ENCODE measurements around the gene WDR86.

The WDR86 gene

GRCh38 chr7:151379534-151380198, 30.2 kb downstream of the WDR86 start:
- DNase-seq (ENCODE audit: low read depth, low spot score) = no peak

- no peak for DNase-seq (ENCODE audit: low read depth, low spot score)
These were observed 30.7 kb downstream of the WDR86 start for GRCh38 chr7:151379193-151379520.

DNA sequence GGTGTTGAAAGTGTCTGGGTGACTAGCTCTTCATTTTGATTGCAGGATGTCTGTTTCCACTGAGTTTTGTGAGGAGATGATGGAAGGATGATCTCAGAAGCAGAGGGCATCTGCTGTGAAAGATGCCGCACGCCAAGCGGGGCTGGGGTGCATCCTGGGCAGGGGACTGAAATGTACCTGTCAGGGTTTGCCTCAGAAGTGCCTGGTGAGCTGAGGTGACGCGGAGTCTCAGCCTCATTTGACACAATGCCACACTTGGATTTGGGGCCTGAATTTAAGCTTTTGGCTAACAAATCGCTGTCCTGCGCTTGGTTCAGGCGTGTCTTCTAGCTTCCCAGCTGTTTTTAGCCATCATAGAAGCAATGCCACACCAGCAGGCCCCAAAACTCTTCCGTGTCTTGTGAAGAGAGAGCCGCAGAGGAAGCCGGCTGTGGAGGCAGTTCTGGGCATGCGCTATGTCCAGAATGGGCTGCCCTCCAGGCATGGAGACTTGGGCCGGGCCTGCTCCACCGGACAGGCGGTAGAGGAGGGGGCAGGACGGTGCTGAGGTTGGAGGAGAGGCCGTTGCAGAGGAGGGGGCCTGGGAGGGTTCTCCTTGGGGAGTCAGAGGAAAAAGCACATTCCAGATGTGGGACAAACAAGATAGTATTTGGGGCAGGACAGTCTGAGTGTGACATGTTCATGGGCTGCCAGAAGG, 31.2 kb downstream of the WDR86 start:
- no peak for DNase-seq (ENCODE audit: low read depth, low spot score)

DNA sequence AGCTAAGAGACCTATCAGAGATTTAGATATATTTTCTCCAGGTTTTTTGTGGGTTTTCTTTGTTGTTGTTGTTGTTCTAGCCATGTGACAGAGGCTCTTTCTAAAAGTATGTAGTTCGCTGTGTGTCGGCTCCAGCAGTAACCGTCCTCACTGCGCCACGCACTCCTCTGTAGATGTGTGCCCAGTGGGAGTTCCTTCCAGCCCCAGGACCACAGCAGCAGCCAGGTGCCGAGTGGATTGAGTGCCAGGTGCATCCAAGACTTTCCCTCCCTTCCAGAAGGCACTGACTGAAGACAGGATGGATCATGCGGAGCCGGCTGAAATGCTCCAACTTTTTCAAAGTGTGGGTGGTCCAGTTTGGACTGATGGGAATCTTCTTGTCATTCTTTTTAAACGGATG, 31.8 kb downstream of the WDR86 start:
- DNase-seq (ENCODE audit: low read depth, low spot score) = no peak

DNA sequence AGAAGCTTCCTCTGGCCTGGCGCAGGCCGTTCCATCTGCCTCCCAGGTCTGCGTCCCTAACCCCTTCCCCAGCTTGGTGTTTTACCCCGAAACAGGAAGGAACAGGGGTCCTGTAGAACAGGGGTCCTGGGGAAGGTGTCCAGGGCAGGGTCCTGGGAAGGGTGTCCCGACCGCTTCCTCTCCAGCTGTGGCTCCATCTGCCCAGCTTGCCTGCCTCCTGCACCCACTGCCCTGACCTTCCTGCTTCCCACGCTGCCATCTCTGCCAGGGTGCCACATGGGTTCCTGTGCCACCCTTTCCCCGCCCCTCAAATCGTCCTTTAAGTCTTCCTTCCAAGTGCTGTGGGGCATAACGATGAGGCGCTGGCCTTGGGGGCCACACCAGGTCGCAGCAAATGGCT, 32.4 kb downstream of the WDR86 start:
- no peak for DNase-seq (ENCODE audit: low read depth, low spot score)

- DNase-seq (ENCODE audit: low read depth, low spot score) = no peak
These were observed 33.5 kb downstream of the WDR86 start for GRCh38 chr7:151376218-151376902.

DNA sequence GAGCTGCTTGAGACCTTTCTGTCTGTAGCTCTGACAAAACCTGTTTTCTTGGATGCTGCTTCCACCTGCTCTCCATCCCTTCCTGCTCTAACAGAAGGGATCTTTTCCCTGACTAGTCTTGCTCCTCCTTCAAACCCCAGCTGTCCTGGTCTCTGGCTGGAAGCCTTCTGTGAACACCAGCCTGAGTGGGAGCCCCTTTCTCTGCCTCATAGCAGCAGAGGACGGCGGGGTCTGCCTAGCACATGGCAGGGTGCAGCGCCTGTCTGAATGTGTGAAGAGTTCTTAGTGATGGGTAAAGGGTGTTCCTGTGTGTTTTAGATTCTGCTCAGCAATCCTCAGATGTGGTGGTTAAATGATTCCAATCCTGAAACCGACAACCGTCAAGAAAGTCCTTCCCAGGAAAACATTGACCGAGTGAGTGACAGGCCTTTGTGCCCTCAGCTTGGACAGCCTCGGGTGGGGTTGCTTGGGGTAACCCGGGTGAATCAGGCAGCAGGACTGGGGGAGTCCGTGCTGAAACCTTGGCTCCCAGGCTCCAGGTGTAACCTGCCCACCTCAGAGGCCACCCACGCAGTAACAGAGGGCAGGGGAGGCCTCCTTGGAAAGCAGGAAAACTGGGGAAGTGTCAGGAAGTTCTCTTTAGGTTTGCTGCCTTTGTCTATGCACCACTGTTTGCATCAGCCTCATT, 34.2 kb downstream of the WDR86 start:
- DNase-seq (ENCODE audit: low read depth, low spot score) = no peak

DNA sequence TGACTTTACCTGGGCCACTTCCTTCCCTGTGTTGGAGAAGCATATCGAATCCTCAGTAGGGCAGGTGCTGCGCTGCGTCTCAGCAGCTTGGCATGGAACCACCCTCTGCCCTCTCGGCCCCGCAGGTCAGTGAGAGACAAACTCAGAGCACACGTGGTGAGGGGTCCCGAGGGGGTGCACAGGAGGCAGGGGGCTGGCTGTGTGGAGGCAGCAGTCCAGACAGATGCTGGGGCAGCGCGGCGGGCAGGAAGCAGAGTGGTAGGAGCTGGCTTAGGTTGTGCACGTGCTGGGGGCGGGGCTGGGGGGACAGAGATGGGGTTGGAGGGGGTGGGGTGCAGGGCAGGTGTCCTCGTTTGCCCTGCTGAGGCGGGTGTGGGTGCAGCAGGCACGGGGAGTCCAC, 35.1 kb downstream of the WDR86 start:
- DNase-seq (ENCODE audit: low read depth, low spot score) = no peak

DNA sequence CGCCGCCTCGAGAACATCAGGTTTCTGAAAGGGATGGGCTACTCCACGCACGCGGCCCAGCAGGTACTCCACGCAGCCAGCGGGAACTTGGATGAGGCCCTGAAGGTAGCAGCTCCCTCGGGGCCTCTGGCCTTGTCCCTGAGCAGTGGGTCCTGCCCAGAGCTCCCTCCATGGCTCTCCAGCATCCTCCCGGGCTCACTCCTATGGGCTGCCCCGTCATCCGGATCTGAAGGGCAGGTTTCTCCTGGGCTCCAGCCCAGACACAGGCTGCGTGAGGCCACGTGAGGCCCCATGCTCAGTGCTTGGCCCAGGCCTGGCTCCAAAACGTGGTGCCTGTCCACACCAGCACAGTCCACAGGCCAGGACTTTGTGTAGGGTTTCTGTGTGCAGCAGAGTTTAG, 35.7 kb downstream of the WDR86 start:
- DNase-seq (ENCODE audit: low read depth, low spot score) = no peak

DNA sequence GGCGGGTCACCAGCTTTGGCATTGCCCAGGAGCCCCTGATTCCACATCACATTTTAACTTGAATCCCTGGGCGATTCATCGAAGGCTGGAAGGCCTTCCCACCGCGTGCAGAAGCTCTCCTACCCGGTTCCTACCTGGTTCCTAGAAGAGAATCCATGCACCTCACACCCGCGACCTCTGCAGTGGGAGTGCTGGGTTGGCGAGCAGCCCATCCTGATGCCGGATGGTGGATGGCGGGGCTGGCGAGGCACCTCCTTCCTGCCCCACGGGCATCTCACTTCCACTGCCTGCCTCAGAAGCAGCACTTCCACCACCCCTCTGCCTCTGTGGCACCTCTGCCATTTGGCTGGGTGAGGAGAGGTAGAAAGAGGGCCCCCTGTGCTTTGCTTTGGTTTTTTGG, 36.2 kb downstream of the WDR86 start:
- no peak for DNase-seq (ENCODE audit: low read depth, low spot score)

GRCh38 chr7:151372612-151373265, 37.1 kb downstream of the WDR86 start:
- no peak for DNase-seq (ENCODE audit: low read depth, low spot score)

- no peak for DNase-seq (ENCODE audit: low read depth, low spot score)
These were observed 38.6 kb downstream of the WDR86 start for GRCh38 chr7:151371266-151371665.

- peak; percentile 51 for DNase-seq (ENCODE audit: low read depth, low spot score)
These were observed 41.7 kb downstream of the WDR86 start for GRCh38 chr7:151368136-151368571.

DNA sequence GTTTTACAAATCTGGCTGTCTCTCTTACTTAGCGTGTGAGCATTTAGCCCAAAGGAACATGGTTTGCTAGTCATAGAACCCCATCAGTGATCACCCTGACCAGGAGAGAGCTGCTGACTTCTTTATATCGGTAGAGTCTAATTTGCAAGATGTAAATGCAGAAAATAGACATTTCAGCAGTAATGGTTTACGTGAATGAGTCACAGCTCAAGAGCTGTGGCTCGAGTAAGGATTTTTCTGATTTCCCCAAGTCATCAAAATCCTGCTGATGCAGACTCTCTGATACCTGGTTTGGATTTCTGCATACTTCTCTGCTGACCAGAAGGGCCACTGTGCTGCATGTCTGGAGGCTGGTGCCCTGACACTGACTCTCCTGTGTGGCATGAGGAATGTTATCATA, 42.6 kb downstream of the WDR86 start:
- DNase-seq (ENCODE audit: low read depth, low spot score) = no peak

DNA sequence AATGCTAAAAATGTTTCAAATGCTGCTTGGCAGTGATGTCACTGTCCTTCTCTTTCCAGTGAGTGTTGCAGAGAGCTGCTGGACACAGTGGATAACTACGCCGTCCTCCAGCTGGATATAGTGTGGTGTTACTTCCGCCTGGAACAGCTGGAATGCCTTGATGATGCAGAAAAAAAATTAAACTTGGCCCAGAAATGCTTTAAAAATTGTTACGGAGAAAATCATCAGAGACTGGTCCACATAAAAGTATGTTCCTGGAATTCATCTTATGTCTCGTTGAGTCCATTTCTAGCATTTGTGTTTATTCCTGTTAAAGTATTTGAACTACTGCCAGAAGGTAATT, 43.0 kb downstream of the WDR86 start:
- no peak for DNase-seq (ENCODE audit: low read depth, low spot score)

GRCh38 chr7:151366166-151366879, 43.5 kb downstream of the WDR86 start:
- DNase-seq (ENCODE audit: low read depth, low spot score) = no peak

DNA sequence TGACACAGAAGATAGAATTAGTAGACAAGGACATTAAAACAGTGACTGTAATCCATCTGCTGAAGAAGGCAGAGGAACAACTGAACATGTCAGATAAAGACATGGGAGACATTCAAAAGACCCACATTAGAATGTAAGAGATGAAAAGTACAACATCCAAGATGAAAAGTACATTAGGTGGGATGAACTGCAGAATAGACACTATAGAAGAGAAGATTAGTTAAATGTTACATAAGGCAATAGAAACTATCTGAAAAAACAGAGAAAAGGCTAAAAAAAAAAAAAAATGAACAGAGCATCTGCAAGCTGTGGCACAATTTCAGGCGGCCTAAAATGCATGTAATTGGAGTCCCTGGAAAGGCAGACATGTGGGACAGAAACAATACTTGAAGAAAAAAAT, 46.7 kb downstream of the WDR86 start:
- DNase-seq (ENCODE audit: low read depth, low spot score) = no peak

GRCh38 chr7:151361193-151361959, 48.5 kb downstream of the WDR86 start:
- DNase-seq (ENCODE audit: low read depth, low spot score) = no peak

DNA sequence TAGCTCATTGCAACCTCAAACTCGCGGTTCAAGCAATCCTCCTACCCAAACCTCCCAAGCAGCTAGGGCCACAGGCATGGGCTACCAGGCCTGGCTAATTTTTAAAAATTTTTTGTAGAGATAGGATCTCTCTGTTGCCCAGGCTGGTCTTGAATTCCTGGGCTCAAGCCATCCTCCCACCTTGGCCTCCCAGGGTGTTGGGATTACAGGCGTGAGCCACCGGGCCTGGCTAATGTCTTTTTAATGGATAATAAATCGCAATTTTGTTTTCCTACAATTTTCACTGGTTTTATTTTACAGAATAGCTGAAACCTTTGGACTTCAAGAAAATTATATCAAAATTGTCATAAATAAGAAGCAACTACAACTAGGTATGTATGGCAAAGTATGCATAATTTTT, 57.3 kb downstream of the WDR86 start:
- DNase-seq (ENCODE audit: low read depth, low spot score) = no peak

DNA sequence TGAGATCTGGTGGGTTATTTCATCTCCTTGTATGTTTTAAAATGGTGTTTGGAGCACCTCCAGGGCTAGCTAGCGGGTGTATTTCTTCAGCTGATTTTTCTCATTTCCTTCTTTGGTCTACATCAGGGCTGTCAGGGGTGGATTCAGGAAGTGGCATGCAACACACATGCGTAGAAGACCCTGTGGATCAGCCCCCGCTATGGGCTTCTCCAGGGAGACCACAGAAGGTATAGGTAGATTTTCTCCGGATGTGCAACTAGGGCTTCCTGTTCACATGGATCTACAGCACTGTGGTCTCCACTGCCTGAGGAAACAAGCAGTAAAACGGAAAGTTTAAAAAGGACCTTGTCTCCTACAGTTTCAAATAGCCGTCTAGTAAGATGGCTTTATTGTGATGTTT, 57.9 kb downstream of the WDR86 start:
- DNase-seq (ENCODE audit: low read depth, low spot score) = no peak

DNA sequence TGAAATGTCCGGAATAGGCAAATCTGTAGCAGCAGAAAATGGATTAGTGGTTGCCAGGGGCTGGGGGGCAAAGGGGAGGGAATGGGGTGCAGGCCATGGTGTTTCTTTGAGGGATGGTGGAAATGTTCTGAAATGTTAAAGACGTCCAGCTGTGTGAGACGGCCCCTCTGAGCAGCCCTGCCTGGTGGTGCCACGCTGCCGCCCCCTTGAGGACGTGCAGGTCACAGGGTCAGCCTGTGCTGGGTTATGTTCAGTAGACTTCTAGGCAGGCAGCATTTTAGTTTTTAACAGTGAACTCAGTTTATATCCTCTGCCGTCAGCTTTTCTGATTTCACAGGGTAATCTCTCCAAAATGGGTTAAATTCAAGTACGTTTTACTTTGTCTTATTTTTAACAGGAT, 58.8 kb downstream of the WDR86 start:
- no peak for DNase-seq (ENCODE audit: low read depth, low spot score)

All from activated CD4-positive, CD25-positive, alpha-beta regulatory T cell treated with anti-CD3 and anti-CD28 coated beads, Interleukin-2, amount 50 U/mL, for 16 hours (primary cell).